Measurements from ENCODE around the gene CHRNE. TPM values are rescaled to one million over a fixed set of nuclear protein-coding genes. Genes with fewer than 3 reads are reported as not detected.

CHRNE gene
- total and polyA plus RNA-seq, 2 of the 13 experiments (the other 11 are each of a cell fraction or from before 2014, with no cell fraction given) = 0.53 to 0.59 TPM

GRCh38 chr17:4908711-4909496 is 6.0 kb upstream of the CHRNE start (continued):
- TF ChIP-seq, protein P1, sequence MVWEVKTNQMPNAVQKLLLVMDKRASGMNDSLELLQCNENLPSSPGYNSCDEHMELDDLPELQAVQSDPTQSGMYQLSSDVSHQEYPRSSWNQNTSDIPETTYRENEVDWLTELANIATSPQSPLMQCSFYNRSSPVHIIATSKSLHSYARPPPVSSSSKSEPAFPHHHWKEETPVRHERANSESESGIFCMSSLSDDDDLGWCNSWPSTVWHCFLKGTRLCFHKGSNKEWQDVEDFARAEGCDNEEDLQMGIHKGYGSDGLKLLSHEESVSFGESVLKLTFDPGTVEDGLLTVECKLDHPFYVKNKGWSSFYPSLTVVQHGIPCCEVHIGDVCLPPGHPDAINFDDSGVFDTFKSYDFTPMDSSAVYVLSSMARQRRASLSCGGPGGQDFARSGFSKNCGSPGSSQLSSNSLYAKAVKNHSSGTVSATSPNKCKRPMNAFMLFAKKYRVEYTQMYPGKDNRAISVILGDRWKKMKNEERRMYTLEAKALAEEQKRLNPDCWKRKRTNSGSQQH (CRISPR knock-in tag; IDR thresholded peaks at IDR 0.05; ENCODE audit: low read depth) = peak; percentile 35; the same call in 1 of the 2 replicates
- no peak for TF ChIP-seq TERF1 (CRISPR knock-in tag; IDR thresholded peaks at IDR 0.05)
- TF ChIP-seq, protein P2, sequence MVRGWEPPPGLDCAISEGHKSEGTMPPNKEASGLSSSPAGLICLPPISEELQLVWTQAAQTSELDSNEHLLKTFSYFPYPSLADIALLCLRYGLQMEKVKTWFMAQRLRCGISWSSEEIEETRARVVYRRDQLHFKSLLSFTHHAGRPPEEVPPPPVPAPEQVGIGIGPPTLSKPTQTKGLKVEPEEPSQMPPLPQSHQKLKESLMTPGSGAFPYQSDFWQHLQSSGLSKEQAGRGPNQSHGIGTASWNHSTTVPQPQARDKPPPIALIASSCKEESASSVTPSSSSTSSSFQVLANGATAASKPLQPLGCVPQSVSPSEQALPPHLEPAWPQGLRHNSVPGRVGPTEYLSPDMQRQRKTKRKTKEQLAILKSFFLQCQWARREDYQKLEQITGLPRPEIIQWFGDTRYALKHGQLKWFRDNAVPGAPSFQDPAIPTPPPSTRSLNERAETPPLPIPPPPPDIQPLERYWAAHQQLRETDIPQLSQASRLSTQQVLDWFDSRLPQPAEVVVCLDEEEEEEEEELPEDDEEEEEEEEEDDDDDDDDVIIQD (CRISPR knock-in tag; IDR thresholded peaks at IDR 0.05; ENCODE audit: low read depth) = peak; percentile 56; the same call in 1 of the 2 replicates
- TF ChIP-seq ZNF839 (CRISPR knock-in tag; IDR thresholded peaks at IDR 0.05; ENCODE audit: borderline replicate concordance) = 0 out of 2 replicates have a peak, but pooled peaks have one; percentile 26
- TF ChIP-seq MIXL1 (CRISPR knock-in tag; IDR thresholded peaks at IDR 0.05) = peak; percentile 62; the same call in 1 of the 2 replicates
- TF ChIP-seq GATA4 (IDR thresholded peaks at IDR 0.05; ENCODE audit: borderline replicate concordance, low read depth) = no peak
- TF ChIP-seq KDM4B (CRISPR knock-in tag; IDR thresholded peaks at IDR 0.05) = peak; percentile 36; the same call in 1 of the 2 replicates
- 0 out of 2 replicates have a peak, but pooled peaks have one; percentile 29 for TF ChIP-seq KMT2B (CRISPR knock-in tag; IDR thresholded peaks at IDR 0.05)
- TF ChIP-seq ZBTB26 (CRISPR knock-in tag; IDR thresholded peaks at IDR 0.05; ENCODE audit: borderline replicate concordance) = 0 out of 2 replicates have a peak, but pooled peaks have one; percentile 20
- 0 out of 2 replicates have a peak, but pooled peaks have one; percentile 56 for TF ChIP-seq JUNB (CRISPR knock-in tag; IDR thresholded peaks at IDR 0.05; ENCODE audit: borderline replicate concordance)
- TF ChIP-seq, protein P3, sequence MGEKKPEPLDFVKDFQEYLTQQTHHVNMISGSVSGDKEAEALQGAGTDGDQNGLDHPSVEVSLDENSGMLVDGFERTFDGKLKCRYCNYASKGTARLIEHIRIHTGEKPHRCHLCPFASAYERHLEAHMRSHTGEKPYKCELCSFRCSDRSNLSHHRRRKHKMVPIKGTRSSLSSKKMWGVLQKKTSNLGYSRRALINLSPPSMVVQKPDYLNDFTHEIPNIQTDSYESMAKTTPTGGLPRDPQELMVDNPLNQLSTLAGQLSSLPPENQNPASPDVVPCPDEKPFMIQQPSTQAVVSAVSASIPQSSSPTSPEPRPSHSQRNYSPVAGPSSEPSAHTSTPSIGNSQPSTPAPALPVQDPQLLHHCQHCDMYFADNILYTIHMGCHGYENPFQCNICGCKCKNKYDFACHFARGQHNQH (CRISPR knock-in tag; IDR thresholded peaks at IDR 0.05) = peak; percentile 10; the same call in 1 of the 2 replicates
- TF ChIP-seq MAFF (IDR thresholded peaks at IDR 0.05; ENCODE audit: low read depth, low read length) = no peak
- no peak for TF ChIP-seq MBD4 (IDR thresholded peaks at IDR 0.05; ENCODE audit: borderline replicate concordance, low read length)
- peak; percentile 27; the same call in 1 of the 2 replicates for TF ChIP-seq ISL2 (CRISPR knock-in tag; IDR thresholded peaks at IDR 0.05)
- TF ChIP-seq ZNF546 (CRISPR knock-in tag; conservative IDR thresholded peaks at IDR 0.05) = no peak
- peak; percentile 24; the same call in 1 of the 3 replicates for TF ChIP-seq MXI1 (IDR thresholded peaks at IDR 0.05; ENCODE audit: borderline replicate concordance, low read depth, low read length)
- peak; percentile 62; the same call in 1 of the 2 replicates for TF ChIP-seq ZFX (CRISPR knock-in tag; IDR thresholded peaks at IDR 0.05; ENCODE audit: low read depth)
- TF ChIP-seq SMYD3 (CRISPR knock-in tag; IDR thresholded peaks at IDR 0.05) = no peak
- TF ChIP-seq HDAC6 (IDR thresholded peaks at IDR 0.05; ENCODE audit: low read depth, low read length) = no peak
- peak; percentile 35; the same call in 1 of the 2 replicates for TF ChIP-seq SPEN (CRISPR knock-in tag; IDR thresholded peaks at IDR 0.05; ENCODE audit: low read depth)
- TF ChIP-seq, protein P4, sequence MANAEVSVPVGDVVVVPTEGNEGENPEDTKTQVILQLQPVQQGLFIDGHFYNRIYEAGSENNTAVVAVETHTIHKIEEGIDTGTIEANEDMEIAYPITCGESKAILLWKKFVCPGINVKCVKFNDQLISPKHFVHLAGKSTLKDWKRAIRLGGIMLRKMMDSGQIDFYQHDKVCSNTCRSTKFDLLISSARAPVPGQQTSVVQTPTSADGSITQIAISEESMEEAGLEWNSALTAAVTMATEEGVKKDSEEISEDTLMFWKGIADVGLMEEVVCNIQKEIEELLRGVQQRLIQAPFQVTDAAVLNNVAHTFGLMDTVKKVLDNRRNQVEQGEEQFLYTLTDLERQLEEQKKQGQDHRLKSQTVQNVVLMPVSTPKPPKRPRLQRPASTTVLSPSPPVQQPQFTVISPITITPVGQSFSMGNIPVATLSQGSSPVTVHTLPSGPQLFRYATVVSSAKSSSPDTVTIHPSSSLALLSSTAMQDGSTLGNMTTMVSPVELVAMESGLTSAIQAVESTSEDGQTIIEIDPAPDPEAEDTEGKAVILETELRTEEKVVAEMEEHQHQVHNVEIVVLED (CRISPR knock-in tag; IDR thresholded peaks at IDR 0.05; ENCODE audit: borderline replicate concordance) = no peak
